Psoas muscle (tissue), 8 donors: ENCODE measurements around the gene GUCA1C. TPM values are rescaled to one million over a fixed set of nuclear protein-coding genes. Genes with fewer than 3 reads are reported as not detected.

Source experiments
- ATAC-seq, 4 donors: fragments of 200-7000 bp; cut with Tn5 transposase; one replicate each; pipeline ENCODE4 v1.9.1; 2020; ENCODE audit warnings: moderate library complexity in 3 of 4, mild to moderate bottlenecking in 2 of 4
- DNase-seq, 2 donors: peaks; one replicate each; pipeline ENCODE4 v3.0.0-alpha.2; 2020
- H3K27ac ChIP-seq: fragments of 200-600 bp; one replicate; pipeline ENCODE4 v1.8.0; 2022
- H3K27me3 ChIP-seq, 3 donors: fragments of 200-600 bp in 1 of 3; one replicate each; pipeline versions ENCODE4 v1.6.1 to v1.8.0; 2013 to 2022; ENCODE audit warnings: low read length in 2 of 3, mild to moderate bottlenecking in 2 of 3, moderate library complexity in 1 of 3; ENCODE audit not compliant: insufficient read depth in 3 of 3
- H3K36me3 ChIP-seq, 2 donors: fragments of 200-600 bp in 1 of 2; one replicate each; pipeline versions ENCODE4 v1.6.1 to v1.8.0; 2013 to 2022; ENCODE audit warnings: low read depth in 1 of 2, mild to moderate bottlenecking in 1 of 2, moderate library complexity in 1 of 2; ENCODE audit not compliant: insufficient read depth in 1 of 2
- H3K4me1 ChIP-seq: fragments of 200-600 bp; one replicate; pipeline ENCODE4 v1.8.0; 2022
- H3K4me3 ChIP-seq: fragments of 200-600 bp; one replicate; pipeline ENCODE4 v1.8.0; 2022; ENCODE audit warnings: mild to moderate bottlenecking
- H3K9me3 ChIP-seq: fragments of 200-600 bp; one replicate; pipeline ENCODE4 v1.8.0; 2022
- WGBS, 3 donors: extraction: QIAGEN DNeasy Blood & Tissue Kit; methylation state at CpG; one replicate each; pipeline versions ENCODE4 v1.1.6 to v1.1.7; 2013; 5-methylcytosine and 5-hydroxymethylcytosine counted together
- intact Hi-C, 2 donors: fragments of 100-400 bp; cut with DNase I; formaldehyde crosslinking; loops; one replicate each; pipeline versions ENCODE4 v1.11.0 to v1.14.2; 2022
- long read RNA-seq, 2 donors: library from polyadenylated mRNA; unstranded; transcript quantifications; one replicate each; pipeline ENCODE4 v2.0.0, GENCODE V29; 2021
- polyA plus RNA-seq, 3 donors: library from polyadenylated mRNA; stranded (reverse); fragments of 200-250 nt; gene quantifications; one replicate each; pipeline ENCODE4 v1.2.3, GENCODE V29; 2013
- total RNA-seq, 4 donors: library from RNA; stranded (reverse); fragmentation: NEBNext Ultra II Directional in 2 of 4; extraction: Animal tissue kit (Norgen Biotek cat#: 25700) in 2 of 4; gene quantifications; one replicate each; pipeline versions ENCODE4 v1.2.1 to v1.2.4, GENCODE V29; 2021 to 2023
- TF ChIP-seq, protein P1 (sequence below): fragments of 200-600 bp; IDR thresholded peaks from one replicate; pipeline ENCODE4 v1.8.0; 2022; ENCODE audit warnings: antibody characterized with exemption
- donor health status: healthy with polysubstance abuse.
- donor health status: DM: no; HTN: no; CAD: no; lungs with moderate emphysema.
- donor health status: Bipolar disorder and iron deficiency.
- donor health status: healthy.
- donor health status: DM: yes; HTN: yes; CAD: no.
- donor health status: DM: no; HTN: no; CAD: no.
- donor health status: DM: no; HTN: no; CAD: no.
- donor health status: DM: yes; HTN: yes; CAD: no.

GUCA1C gene, protein sequence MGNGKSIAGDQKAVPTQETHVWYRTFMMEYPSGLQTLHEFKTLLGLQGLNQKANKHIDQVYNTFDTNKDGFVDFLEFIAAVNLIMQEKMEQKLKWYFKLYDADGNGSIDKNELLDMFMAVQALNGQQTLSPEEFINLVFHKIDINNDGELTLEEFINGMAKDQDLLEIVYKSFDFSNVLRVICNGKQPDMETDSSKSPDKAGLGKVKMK
- total RNA-seq: not detected
- not detected for polyA plus RNA-seq
- long read RNA-seq, donor 1: 0 reads
- long read RNA-seq, donor 2: 0 reads

DNA sequence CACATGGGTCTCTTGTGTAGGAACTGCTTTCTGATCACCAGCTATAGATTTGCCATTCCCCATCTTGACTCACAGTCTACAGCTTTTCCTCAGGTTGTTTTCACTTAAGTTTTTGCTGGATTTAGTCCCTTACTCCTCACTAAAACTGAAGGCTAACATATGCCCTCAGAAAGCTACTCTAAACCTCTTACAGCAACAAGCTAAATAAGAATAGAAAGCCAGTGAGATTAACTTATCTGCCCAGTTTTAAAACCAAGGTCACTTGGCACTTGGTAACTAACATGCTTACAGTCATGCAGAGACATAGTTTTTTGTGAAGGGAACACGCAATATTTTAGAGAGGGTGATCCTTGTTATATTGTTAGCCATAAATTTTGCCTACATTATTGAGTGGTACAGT, at the start of gene GUCA1C:
TSS of gene GUCA1C (minus strand) at position 180 of the 400 bp plus-strand sequence. CDS start at position 63, 117 bp downstream.
- no peak within 1 kb of the TSS for H3K4me3 ChIP-seq
- H3K27me3 ChIP-seq: no peaks in the 10 kb centered on the region
- no peaks in the 10 kb centered on the region for H3K36me3 ChIP-seq
- intact Hi-C loops: no loop called here
- no peak within 1 kb of the TSS for H3K27ac ChIP-seq
- TF ChIP-seq, protein P1, sequence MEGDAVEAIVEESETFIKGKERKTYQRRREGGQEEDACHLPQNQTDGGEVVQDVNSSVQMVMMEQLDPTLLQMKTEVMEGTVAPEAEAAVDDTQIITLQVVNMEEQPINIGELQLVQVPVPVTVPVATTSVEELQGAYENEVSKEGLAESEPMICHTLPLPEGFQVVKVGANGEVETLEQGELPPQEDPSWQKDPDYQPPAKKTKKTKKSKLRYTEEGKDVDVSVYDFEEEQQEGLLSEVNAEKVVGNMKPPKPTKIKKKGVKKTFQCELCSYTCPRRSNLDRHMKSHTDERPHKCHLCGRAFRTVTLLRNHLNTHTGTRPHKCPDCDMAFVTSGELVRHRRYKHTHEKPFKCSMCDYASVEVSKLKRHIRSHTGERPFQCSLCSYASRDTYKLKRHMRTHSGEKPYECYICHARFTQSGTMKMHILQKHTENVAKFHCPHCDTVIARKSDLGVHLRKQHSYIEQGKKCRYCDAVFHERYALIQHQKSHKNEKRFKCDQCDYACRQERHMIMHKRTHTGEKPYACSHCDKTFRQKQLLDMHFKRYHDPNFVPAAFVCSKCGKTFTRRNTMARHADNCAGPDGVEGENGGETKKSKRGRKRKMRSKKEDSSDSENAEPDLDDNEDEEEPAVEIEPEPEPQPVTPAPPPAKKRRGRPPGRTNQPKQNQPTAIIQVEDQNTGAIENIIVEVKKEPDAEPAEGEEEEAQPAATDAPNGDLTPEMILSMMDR: no peak
- ATAC-seq (no peak), DNase-seq (no peak)
- H3K4me1 ChIP-seq: no peaks in the 10 kb centered on the region
- WGBS, 3 donors: 53 to 80% (median 74%) methylated on average over 1 of the region's 1 CpG
- no peaks in the 10 kb centered on the region for H3K9me3 ChIP-seq

DNA sequence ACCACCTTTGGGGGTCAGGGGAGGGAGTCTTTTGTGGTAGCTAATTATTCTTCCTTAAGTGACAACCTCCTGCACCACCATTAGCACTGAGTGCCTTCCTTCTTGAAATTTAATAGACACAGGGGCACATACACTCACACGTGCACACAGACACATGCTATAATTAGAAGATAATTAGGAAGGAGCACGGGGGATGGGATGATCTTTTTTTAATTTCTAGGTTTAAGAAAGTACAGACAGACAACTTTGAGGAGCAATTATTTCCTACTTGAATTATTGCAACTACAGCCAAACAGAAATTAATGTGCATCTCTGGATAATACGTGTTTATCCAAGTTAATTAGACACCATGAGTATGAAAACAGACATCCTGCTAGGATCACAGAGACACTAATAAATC, 44.8 kb upstream of the GUCA1C start:
- WGBS, 3 donors: 28 to 41% (median 33%) methylated on average over 3 of the region's 3 CpGs
- Histone ChIP-seq H3K27me3 (peaks cover 0 to 6% (median 0%) of the 10 kb centered on the region in 3 donors), H3K36me3 (no peaks in the 10 kb centered on the region), H3K27ac (no peak overlapping the region), H3K9me3 (no peaks in the 10 kb centered on the region), H3K4me1 (no peaks in the 10 kb centered on the region), H3K4me3 (no peak overlapping the region)
- TF ChIP-seq, protein P1: no peak
- intact Hi-C loops: no loop called here
- no peak for ATAC-seq
- DNase-seq: no peak

DNA sequence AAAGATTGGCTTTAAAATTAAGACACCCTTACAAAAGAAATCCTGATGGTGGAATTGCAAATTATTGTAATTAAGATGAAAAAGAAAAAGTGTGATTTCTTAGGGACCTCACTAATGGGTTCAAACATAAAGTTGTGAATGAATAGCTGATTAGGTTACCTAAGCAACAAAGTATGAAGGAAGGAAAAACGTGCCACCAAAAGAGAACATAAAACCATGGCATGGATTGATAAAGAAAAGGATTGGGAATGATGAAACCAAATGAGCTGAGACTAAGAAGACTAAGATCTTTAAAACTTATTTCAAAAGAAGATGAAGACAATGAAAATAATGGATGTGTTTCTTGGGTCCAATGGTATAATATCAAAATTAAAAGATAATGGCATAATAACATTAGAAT, 32.2 kb upstream of the GUCA1C start:
- DNase-seq (no peak), ATAC-seq (no peak)
- TF ChIP-seq, protein P1: no peak
- H3K4me3 ChIP-seq: no peak overlapping the region
- H3K36me3 ChIP-seq: no peaks in the 10 kb centered on the region
- H3K9me3 ChIP-seq: no peaks in the 10 kb centered on the region
- intact Hi-C loops: no loop called here
- no peak overlapping the region for H3K27ac ChIP-seq
- H3K27me3 ChIP-seq: no peaks in the 10 kb centered on the region
- no peaks in the 10 kb centered on the region for H3K4me1 ChIP-seq
- WGBS, 3 donors: 0% methylated on average over 1 of the region's 1 CpG

DNA sequence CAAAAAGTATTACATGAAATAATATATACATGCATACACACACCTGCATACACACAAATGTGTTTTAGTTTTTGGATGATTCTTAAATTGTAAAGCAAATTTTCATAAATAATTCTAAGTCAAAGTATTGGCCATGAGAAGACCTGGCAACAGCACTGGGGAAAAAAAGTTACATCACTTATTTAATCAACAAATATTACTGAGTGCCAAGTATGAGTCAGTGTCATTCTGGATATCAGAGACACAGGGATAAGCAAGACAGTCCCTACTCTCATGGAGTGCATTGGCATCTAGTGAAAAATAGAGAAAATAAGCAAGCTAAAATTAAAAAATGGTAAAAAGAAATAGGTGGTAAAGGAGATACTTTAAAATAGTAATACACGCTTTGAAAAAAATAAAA, 29.4 kb upstream of the GUCA1C start:
- no peak for ATAC-seq
- Histone ChIP-seq H3K36me3 (no peaks in the 10 kb centered on the region), H3K27ac (no peak overlapping the region), H3K27me3 (no peaks in the 10 kb centered on the region), H3K4me1 (no peaks in the 10 kb centered on the region), H3K9me3 (no peaks in the 10 kb centered on the region), H3K4me3 (no peak overlapping the region)
- intact Hi-C loops: no loop called here
- DNase-seq: no peak
- 97 to 98% (median 98%) methylated on average over 1 of the region's 1 CpG for WGBS, 3 donors
- TF ChIP-seq, protein P1: no peak

DNA sequence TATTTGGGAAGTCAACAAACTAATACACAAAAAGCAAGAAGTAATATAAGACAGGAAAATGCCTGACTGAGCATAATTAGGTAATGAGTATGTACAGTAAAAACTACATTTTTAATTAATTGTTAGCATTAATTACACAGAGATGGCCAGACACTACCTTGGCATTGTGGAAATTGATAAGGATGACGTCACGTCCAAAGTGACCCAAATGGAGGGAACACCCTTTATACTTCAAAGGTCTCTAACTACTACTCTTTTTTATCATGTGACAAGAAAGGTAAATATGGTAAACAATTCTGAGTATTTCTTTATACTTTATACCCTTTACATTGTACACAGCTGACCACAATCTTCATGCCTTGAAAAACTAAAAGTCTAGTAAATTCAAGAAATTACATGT, 22.4 kb upstream of the GUCA1C start:
- Histone ChIP-seq H3K36me3 (no peaks in the 10 kb centered on the region), H3K9me3 (no peaks in the 10 kb centered on the region), H3K4me1 (no peaks in the 10 kb centered on the region), H3K4me3 (no peak overlapping the region), H3K27me3 (no peaks in the 10 kb centered on the region), H3K27ac (no peak overlapping the region)
- 45 to 87% (median 59%) methylated on average over 2 of the region's 2 CpGs for WGBS, 3 donors
- no peak for ATAC-seq
- TF ChIP-seq, protein P1: no peak
- intact Hi-C loops: no loop called here
- no peak for DNase-seq
